Aorta (tissue), 5 donors: Measurements from ENCODE around the gene LUC7L2. TPM values are rescaled to one million over a fixed set of nuclear protein-coding genes. Genes with fewer than 3 reads are reported as not detected.

Source experiments
- ATAC-seq: fragments of 200-7000 bp; cut with Tn5 transposase; one replicate; pipeline ENCODE4 v1.9.1; 2022; ENCODE audit warnings: moderate library complexity; ENCODE audit not compliant: low FRiP score
- DNase-seq, 2 donors: peaks; one replicate each; pipeline ENCODE4 v3.0.0-alpha.2; 2020
- H3K27ac ChIP-seq, 2 donors: one replicate each; pipeline ENCODE4 v1.5.1; 2013; ENCODE audit warnings: low read length in 2 of 2, mild to moderate bottlenecking in 2 of 2, moderate library complexity in 2 of 2, control low read depth in 1 of 2, inconsistent platforms in 1 of 2, low read depth in 1 of 2
- H3K27me3 ChIP-seq, 2 donors: one replicate each; pipeline ENCODE4 v1.6.1; 2013; ENCODE audit warnings: control low read depth in 1 of 2, low read length in 1 of 2, mild to moderate bottlenecking in 1 of 2, moderate library complexity in 1 of 2; ENCODE audit not compliant: insufficient read depth in 2 of 2, control insufficient read depth in 1 of 2
- H3K36me3 ChIP-seq, 2 donors: one replicate each; pipeline ENCODE4 v1.6.1; 2013; ENCODE audit warnings: control low read depth in 1 of 2, low read length in 1 of 2, mild to moderate bottlenecking in 1 of 2; ENCODE audit not compliant: insufficient read depth in 2 of 2, control insufficient read depth in 1 of 2
- H3K4me1 ChIP-seq, 2 donors: one replicate each; pipeline ENCODE4 v1.6.1; 2013; ENCODE audit warnings: low read length in 2 of 2, control low read depth in 1 of 2, mild to moderate bottlenecking in 1 of 2, moderate library complexity in 1 of 2; ENCODE audit not compliant: insufficient read depth in 2 of 2, control insufficient read depth in 1 of 2
- H3K4me3 ChIP-seq, 2 donors: one replicate each; pipeline ENCODE4 v1.5.1; 2013; ENCODE audit warnings: low read length in 2 of 2, control low read depth in 1 of 2, mild to moderate bottlenecking in 1 of 2
- H3K9me3 ChIP-seq: one replicate; pipeline ENCODE4 v1.6.1; 2013; ENCODE audit warnings: mild to moderate bottlenecking, low read length; ENCODE audit not compliant: control insufficient read depth
- WGBS, 2 donors: extraction: QIAGEN DNeasy Blood & Tissue Kit; methylation state at CpG; one replicate each; pipeline ENCODE4 v1.1.7; 2013; 5-methylcytosine and 5-hydroxymethylcytosine counted together
- intact Hi-C, 2 donors: fragments of 100-400 bp; cut with DNase I; formaldehyde crosslinking; loops; one replicate each; pipeline versions ENCODE4 v1.14.2 to v1.15.0; 2022
- polyA plus RNA-seq, 2 donors: library from polyadenylated mRNA; stranded (reverse); fragments of 200-250 nt; gene quantifications; one replicate each; pipeline ENCODE4 v1.2.3, GENCODE V29; 2013
- total RNA-seq, 2 donors: library from RNA; stranded (reverse); fragmentation: NEBNext Ultra II Directional; extraction: Animal tissue kit (Norgen Biotek cat#: 25700); gene quantifications; one replicate each; pipeline ENCODE4 v1.2.1, GENCODE V29; 2021
- donor health status: healthy with polysubstance abuse.
- donor health status: Bipolar disorder and iron deficiency.
- donor health status: DM: no; HTN: no; CAD: no.
- donor health status: DM: no; HTN: no; CAD: no.
- donor health status: DM: yes; HTN: yes; CAD: no.

The LUC7L2 gene
- total and polyA plus RNA-seq, 4 donors = 37.4 to 121 (median 91.3) TPM

GRCh38 chr7:139360948-139361307 lies 1.2 kb downstream of the LUC7L2 start:
- 0% methylated on average over 2 of the region's 2 CpGs for WGBS, 2 donors
- ATAC-seq (no peak), DNase-seq (no peak)
- no peaks in the 10 kb centered on the region for H3K9me3 ChIP-seq
- no peaks in the 10 kb centered on the region for H3K27me3 ChIP-seq
- H3K27ac ChIP-seq = no peak overlapping the region
- no peaks in the 10 kb centered on the region for H3K4me1 ChIP-seq
- H3K36me3 ChIP-seq = peaks cover 0 to 2% of the 10 kb centered on the region in 2 donors
- intact Hi-C loops = loop anchor here in 1 of 2 donors (5.0 kb wide), 1 partner anchor 71 kb away; no protein-coding TSS in a partner anchor
- H3K4me3 ChIP-seq = peak overlapping the region; percentile 65 to 98

GRCh38 chr7:139361523-139361922 lies 1.8 kb downstream of the LUC7L2 start:
- WGBS, 2 donors = 9 to 11% methylated on average over 3 of the region's 3 CpGs
- Histone ChIP-seq H3K27me3 (no peaks in the 10 kb centered on the region), H3K27ac (no peak overlapping the region), H3K36me3 (peaks cover 0 to 2% of the 10 kb centered on the region in 2 donors), H3K4me3 (peak overlapping the region in 1 of 2 donors; percentile 14), H3K4me1 (peaks cover 0 to 2% of the 10 kb centered on the region in 2 donors), H3K9me3 (no peaks in the 10 kb centered on the region)
- ATAC-seq (no peak), DNase-seq (no peak)
- intact Hi-C loops = loop anchor here in 1 of 2 donors (5.0 kb wide), 1 partner anchor 71 kb away; no protein-coding TSS in a partner anchor

- Histone ChIP-seq H3K36me3 (peaks cover 0 to 2% of the 10 kb centered on the region in 2 donors), H3K4me3 (no peak overlapping the region), H3K27ac (no peak overlapping the region), H3K9me3 (no peaks in the 10 kb centered on the region), H3K4me1 (peaks cover 0 to 3% of the 10 kb centered on the region in 2 donors), H3K27me3 (no peaks in the 10 kb centered on the region)
- intact Hi-C loops = loop anchor here in 1 of 2 donors (5.0 kb wide), 1 partner anchor 70 kb away; no protein-coding TSS in a partner anchor
- WGBS, 2 donors = 37 to 38% methylated on average over 3 of the region's 3 CpGs
- ATAC-seq (no peak), DNase-seq (no peak)
Measured at GRCh38 chr7:139362302-139362701, 2.6 kb downstream of the LUC7L2 start.

GRCh38 chr7:139362981-139363380 lies 3.3 kb downstream of the LUC7L2 start:
- WGBS, 2 donors = 83 to 86% methylated on average over 6 of the region's 6 CpGs
- intact Hi-C loops = loop anchor here in 1 of 2 donors (5.0 kb wide), 1 partner anchor 69 kb away; no protein-coding TSS in a partner anchor
- DNase-seq (no peak), ATAC-seq (no peak)
- Histone ChIP-seq H3K4me3 (no peak overlapping the region), H3K4me1 (peaks cover 0 to 3% of the 10 kb centered on the region in 2 donors), H3K9me3 (no peaks in the 10 kb centered on the region), H3K27me3 (no peaks in the 10 kb centered on the region), H3K27ac (no peak overlapping the region), H3K36me3 (peaks cover 0 to 2% of the 10 kb centered on the region in 2 donors)

GRCh38 chr7:139365336-139365735 lies 5.6 kb downstream of the LUC7L2 start:
- 63 to 73% methylated on average over 2 of the region's 2 CpGs for WGBS, 2 donors
- peaks cover 0 to 3% of the 10 kb centered on the region in 2 donors for H3K4me1 ChIP-seq
- ATAC-seq = no peak
- peaks cover 0 to 2% of the 10 kb centered on the region in 2 donors for H3K36me3 ChIP-seq
- no peak overlapping the region for H3K4me3 ChIP-seq
- no peaks in the 10 kb centered on the region for H3K27me3 ChIP-seq
- H3K27ac ChIP-seq = no peak overlapping the region
- H3K9me3 ChIP-seq = no peaks in the 10 kb centered on the region
- DNase-seq = no peak
- intact Hi-C loops = no loop called here

- H3K4me1 ChIP-seq = peaks cover 0 to 3% of the 10 kb centered on the region in 2 donors
- intact Hi-C loops = no loop called here
- 92 to 93% methylated on average over 6 of the region's 6 CpGs for WGBS, 2 donors
Measured at GRCh38 chr7:139366400-139366799, 6.7 kb downstream of the LUC7L2 start.

GRCh38 chr7:139367438-139368155 lies 7.9 kb downstream of the LUC7L2 start:
- H3K27ac ChIP-seq = no peak overlapping the region
- H3K4me3 ChIP-seq = no peak overlapping the region
- no peaks in the 10 kb centered on the region for H3K27me3 ChIP-seq
- 65 to 72% methylated on average over 6 of the region's 6 CpGs for WGBS, 2 donors
- no peak for ATAC-seq
- peaks cover 0 to 3% of the 10 kb centered on the region in 2 donors for H3K4me1 ChIP-seq
- no peak for DNase-seq
- H3K9me3 ChIP-seq = no peaks in the 10 kb centered on the region
- peaks cover 0 to 2% of the 10 kb centered on the region in 2 donors for H3K36me3 ChIP-seq
- intact Hi-C loops = no loop called here

More at GRCh38 chr7:139366400-139366799, 6.7 kb downstream of the LUC7L2 start:
- Histone ChIP-seq H3K27me3 (no peaks in the 10 kb centered on the region), H3K4me3 (no peak overlapping the region), H3K9me3 (no peaks in the 10 kb centered on the region), H3K27ac (no peak overlapping the region), H3K36me3 (peaks cover 0 to 2% of the 10 kb centered on the region in 2 donors)
- DNase-seq = no peak
- ATAC-seq = no peak

- H3K4me1 ChIP-seq = peaks cover 0 to 6% of the 10 kb centered on the region in 2 donors
- 46 to 53% methylated on average over 5 of the region's 5 CpGs for WGBS, 2 donors
Measured at GRCh38 chr7:139370301-139370942, 10.7 kb downstream of the LUC7L2 start.

More at GRCh38 chr7:139370301-139370942, 10.7 kb downstream of the LUC7L2 start:
- peaks cover 0 to under 1% of the 10 kb centered on the region in 2 donors for H3K36me3 ChIP-seq
- H3K27ac ChIP-seq = no peak overlapping the region
- no peaks in the 10 kb centered on the region for H3K27me3 ChIP-seq
- DNase-seq (no peak), ATAC-seq (no peak)
- no peak overlapping the region for H3K4me3 ChIP-seq
- intact Hi-C loops = no loop called here
- H3K9me3 ChIP-seq = no peaks in the 10 kb centered on the region
